Chondrocyte (in vitro differentiated cells): ENCODE results near the gene RAB30. TPM values are rescaled to one million over a fixed set of nuclear protein-coding genes. Genes with fewer than 3 reads are reported as not detected.

ENCODE experiments used
- DNase-seq: peaks from one replicate; pipeline ENCODE4 v3.0.0; 2021; ENCODE audit warnings: mixed read lengths, low spot score
- H3K27ac Mint-ChIP-seq: one replicate; pipeline ENCODE4 v1.8.0; 2021; ENCODE audit warnings: mild to moderate bottlenecking, moderate library complexity, mixed read lengths; ENCODE audit not compliant: unreplicated experiment
- H3K27me3 Mint-ChIP-seq: 2 replicates; pipeline ENCODE4 v1.8.0; 2021; ENCODE audit warnings: low read depth, mixed read lengths
- H3K36me3 Mint-ChIP-seq: 2 replicates; pipeline ENCODE4 v1.8.0; 2021; ENCODE audit warnings: low read depth, mixed read lengths
- H3K4me1 Mint-ChIP-seq: 2 replicates; pipeline ENCODE4 v1.8.0; 2021; ENCODE audit warnings: low read depth, mild to moderate bottlenecking, mixed read lengths
- H3K4me3 Mint-ChIP-seq: one replicate; pipeline ENCODE4 v1.8.0; 2021; ENCODE audit warnings: mild to moderate bottlenecking, moderate library complexity, mixed read lengths; ENCODE audit not compliant: unreplicated experiment
- H3K9me3 Mint-ChIP-seq: 2 replicates; pipeline ENCODE4 v1.8.0; 2021; ENCODE audit warnings: low read depth, mixed read lengths
- CTCF ChIP-seq: fragments of 200-600 bp; sonication (generic); IDR thresholded peaks from 2 replicates; pipeline ENCODE4 v1.5.0; 2021; ENCODE audit warnings: antibody characterized with exemption, mild to moderate bottlenecking, moderate library complexity
- total RNA-seq: library from RNA; stranded (reverse); gene quantifications from 3 replicates; pipeline ENCODE4 v1.2.1, GENCODE V29; 2021

Gene RAB30
- total RNA-seq, 1 donor from 2014 or later = 52.6 TPM

GRCh38 chr11:83039566-83039965 lies 32.1 kb downstream of the RAB30 start:
- peak overlapping the region; percentile 6 for H3K27ac Mint-ChIP-seq
- no peak for DNase-seq
- H3K9me3 Mint-ChIP-seq = no peaks in the 10 kb centered on the region
- H3K4me1 Mint-ChIP-seq = peaks cover 68% of the 10 kb centered on the region
- H3K36me3 Mint-ChIP-seq = peaks cover 5% of the 10 kb centered on the region
- H3K27me3 Mint-ChIP-seq = no peaks in the 10 kb centered on the region
- H3K4me3 Mint-ChIP-seq = no peak overlapping the region
- no peak for TF ChIP-seq CTCF

- peaks cover 72% of the 10 kb centered on the region for H3K4me1 Mint-ChIP-seq
- H3K27me3 Mint-ChIP-seq = no peaks in the 10 kb centered on the region
- H3K4me3 Mint-ChIP-seq = no peak overlapping the region
- no peak for DNase-seq
- peaks cover 5% of the 10 kb centered on the region for H3K36me3 Mint-ChIP-seq
- peak overlapping the region; percentile 88 for H3K27ac Mint-ChIP-seq
- no peak for TF ChIP-seq CTCF
- H3K9me3 Mint-ChIP-seq = no peaks in the 10 kb centered on the region
These were observed 33.8 kb downstream of the RAB30 start for GRCh38 chr11:83037877-83038276.

- peak overlapping the region; percentile 53 for H3K27ac Mint-ChIP-seq
- H3K4me1 Mint-ChIP-seq = peaks cover 78% of the 10 kb centered on the region
- H3K27me3 Mint-ChIP-seq = no peaks in the 10 kb centered on the region
- H3K4me3 Mint-ChIP-seq = no peak overlapping the region
- peaks cover 5% of the 10 kb centered on the region for H3K36me3 Mint-ChIP-seq
- no peak for DNase-seq
- H3K9me3 Mint-ChIP-seq = no peaks in the 10 kb centered on the region
- no peak for TF ChIP-seq CTCF
These were observed 35.0 kb downstream of the RAB30 start for GRCh38 chr11:83036701-83037100.

GRCh38 chr11:83035070-83035854 lies 36.4 kb downstream of the RAB30 start:
- Mint-ChIP-seq H3K27me3 (no peaks in the 10 kb centered on the region), H3K27ac (peak overlapping the region; percentile 77), H3K4me1 (peaks cover 81% of the 10 kb centered on the region), H3K9me3 (no peaks in the 10 kb centered on the region), H3K36me3 (peaks cover 5% of the 10 kb centered on the region), H3K4me3 (peak overlapping the region; percentile 65)
- DNase-seq = no peak
- TF ChIP-seq CTCF = no peak

- no peak for TF ChIP-seq CTCF
- Mint-ChIP-seq H3K9me3 (no peaks in the 10 kb centered on the region), H3K4me3 (peak overlapping the region; percentile 65), H3K36me3 (peaks cover 2% of the 10 kb centered on the region), H3K27me3 (no peaks in the 10 kb centered on the region), H3K27ac (peak overlapping the region; percentile 90), H3K4me1 (peaks cover 77% of the 10 kb centered on the region)
- DNase-seq = no peak
These were observed 37.1 kb downstream of the RAB30 start for GRCh38 chr11:83034673-83035014.
